Fibroblast of skin of left biceps (primary cell): ENCODE data around the gene MRGPRD.

Experiments
- DNase-seq, 2 experiments: peaks; one replicate each; pipeline ENCODE4 v3.0.0-alpha.2; 2013; ENCODE audit warnings: low read depth in 2 of 2

Gene MRGPRD, protein sequence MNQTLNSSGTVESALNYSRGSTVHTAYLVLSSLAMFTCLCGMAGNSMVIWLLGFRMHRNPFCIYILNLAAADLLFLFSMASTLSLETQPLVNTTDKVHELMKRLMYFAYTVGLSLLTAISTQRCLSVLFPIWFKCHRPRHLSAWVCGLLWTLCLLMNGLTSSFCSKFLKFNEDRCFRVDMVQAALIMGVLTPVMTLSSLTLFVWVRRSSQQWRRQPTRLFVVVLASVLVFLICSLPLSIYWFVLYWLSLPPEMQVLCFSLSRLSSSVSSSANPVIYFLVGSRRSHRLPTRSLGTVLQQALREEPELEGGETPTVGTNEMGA

GRCh38 chr11:68980776-68981065, at the start of gene MRGPRD:
MRGPRD (minus strand) TSS chr11:68980986; CDS start chr11:68980986, 0 bp downstream.
- no peak for DNase-seq

- no peak for DNase-seq
These were observed 49.5 kb upstream of the MRGPRD start for GRCh38 chr11:69030301-69030700.

- no peak for DNase-seq
These were observed 47.1 kb upstream of the MRGPRD start for GRCh38 chr11:69027704-69028372.

DNA sequence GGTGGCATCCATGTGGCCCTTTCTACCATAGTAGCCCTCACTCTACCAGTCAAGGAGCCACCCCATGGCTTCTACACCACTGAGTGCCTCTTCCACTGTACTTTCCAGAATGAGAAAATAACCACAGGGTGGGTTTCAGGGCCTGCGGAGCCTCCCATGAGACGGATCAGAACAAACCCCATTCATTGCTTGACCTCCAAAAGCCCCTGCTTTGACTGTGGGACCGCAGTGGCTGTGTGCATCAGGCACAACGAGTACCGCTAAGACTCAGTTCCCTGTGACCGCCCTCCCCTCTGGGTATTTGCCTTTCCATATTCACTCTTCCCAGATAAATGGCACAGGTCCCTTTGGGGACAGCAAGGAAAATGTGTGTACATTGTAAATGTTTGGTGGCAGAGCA, 43.7 kb upstream of the MRGPRD start:
- no peak for DNase-seq

DNA sequence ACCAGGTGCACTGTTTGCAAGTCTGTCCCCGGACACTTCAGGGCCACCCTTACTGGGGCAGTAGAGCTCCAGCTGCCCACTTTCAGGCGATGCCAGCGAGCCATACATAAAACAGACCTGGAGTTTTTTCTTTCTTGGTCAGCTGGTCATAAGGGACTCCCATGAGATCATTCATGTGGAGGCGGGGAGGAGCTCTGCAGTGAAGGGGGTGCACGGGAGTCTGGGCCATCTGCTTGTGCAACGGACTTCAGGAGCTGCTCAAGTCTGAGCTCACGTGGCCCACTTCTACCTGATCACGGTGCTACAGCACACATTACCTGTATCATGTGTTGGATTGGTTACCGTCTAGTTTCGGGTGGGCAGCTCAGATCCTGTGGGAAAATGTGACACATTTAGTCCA, 41.5 kb upstream of the MRGPRD start:
- no peak for DNase-seq

- no peak for DNase-seq
These were observed 38.1 kb upstream of the MRGPRD start for GRCh38 chr11:69018924-69019323.

DNA sequence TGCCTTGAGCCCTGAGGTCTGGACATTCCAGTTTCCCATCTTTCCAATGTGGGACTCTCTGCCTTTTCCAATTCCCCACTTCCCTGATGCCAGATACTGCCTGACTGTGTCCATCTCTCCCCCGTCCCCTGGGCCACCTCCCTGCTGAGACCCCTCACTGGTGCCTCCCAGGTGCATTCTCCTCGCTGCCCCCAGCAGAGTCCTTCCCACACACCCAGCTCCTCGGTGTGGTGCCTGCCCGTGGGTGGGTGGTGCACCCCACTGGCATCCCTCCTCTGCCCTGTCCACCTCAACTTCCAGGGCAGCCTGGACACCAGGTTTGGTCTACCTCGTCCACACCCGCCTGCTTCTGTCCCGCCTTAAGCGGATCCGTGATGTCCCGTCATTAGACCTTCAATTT, 37.2 kb upstream of the MRGPRD start:
- no peak for DNase-seq

- no peak for DNase-seq
These were observed 34.2 kb upstream of the MRGPRD start for GRCh38 chr11:69014898-69015549.

DNA sequence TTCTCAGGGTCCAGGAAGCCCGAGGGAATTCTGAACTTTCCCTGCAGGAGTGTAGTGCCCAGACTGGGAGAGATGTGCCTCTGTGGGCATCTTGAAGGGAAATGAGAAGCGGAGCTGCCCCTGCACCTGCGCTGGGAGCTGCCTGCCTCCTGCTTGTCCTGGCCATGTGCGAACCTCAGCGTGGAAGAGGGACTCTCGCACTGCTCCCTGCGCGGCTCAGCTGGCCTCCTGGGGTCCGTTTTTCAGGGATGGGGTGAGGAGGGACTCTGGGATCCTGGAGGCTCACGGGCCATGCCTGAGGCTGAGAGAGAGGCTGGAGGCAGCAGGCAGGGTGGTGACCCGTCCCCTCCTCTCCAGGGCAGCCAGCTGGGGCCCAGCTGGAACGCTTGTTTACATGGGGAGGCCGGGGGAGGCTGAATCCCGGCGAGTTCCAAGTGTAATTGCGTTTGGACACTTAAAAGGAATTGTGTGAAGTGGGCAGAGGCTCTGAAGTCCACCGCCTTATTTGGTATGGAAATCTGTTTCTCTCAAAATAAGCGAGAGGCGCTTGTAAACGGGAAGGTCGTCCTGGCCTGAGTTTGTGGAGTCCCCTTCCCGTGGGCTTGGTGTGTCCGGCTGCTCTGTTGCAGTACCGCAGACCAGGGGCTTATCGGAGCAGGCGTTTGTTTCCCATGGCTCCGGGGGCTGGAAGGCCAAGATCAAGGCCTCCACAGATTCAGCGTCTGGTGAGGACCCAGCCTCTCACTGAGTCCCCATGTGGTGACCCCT, 33.5 kb upstream of the MRGPRD start:
- no peak for DNase-seq

DNA sequence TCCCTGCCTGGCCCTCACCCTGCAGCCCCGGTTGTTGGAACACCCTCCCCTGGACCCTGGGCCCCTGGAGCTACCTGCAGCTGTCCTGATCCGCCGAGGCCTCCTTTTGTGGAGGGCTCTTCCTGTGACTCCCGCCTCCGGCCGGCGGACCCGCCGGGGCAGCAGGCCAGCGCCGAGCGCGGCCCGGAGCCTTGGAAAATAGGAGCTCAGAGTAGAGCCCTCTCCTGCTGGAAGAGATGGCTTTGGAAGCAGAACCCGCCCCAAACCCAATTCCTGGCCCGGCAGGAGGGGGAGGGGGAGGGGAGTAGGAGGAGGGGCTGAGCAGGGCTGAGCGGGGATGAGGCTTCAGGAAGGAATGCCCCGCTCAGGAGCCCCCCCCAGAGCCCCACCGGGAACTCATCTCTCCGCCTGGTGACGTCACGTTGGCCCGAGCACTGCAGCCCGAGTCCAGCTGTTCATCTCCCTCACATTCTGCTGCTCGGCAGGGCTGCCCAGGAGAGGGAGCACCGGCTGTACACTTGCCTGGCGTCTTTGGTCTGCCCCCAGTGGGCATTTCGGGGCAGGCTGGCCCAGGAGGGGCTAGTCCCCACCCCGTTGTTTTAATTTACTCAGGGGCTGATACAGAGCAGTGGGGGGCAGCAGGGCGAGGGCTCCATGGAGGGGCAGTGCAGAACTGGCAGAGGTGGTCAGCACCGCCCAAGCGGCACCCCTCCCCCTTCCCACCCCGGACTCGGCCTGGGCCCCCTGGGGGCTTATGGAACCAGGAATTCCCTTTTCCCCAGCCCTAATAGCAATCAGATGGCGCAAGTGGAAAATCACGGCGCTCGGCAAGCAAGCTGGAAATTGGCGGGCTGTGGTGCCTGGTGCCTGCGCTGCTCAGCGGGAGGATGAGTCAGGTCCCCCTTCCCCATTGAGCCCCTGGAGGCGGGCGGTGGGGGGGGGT, 32.5 kb upstream of the MRGPRD start, which contains the start of gene MRGPRF:
Gene MRGPRF, minus strand, starts transcription at position 238 of the 943 bp plus-strand sequence. CDS start 3,345 bp downstream, outside the sequence.
- peak; percentile 81 to 82 for DNase-seq

DNA sequence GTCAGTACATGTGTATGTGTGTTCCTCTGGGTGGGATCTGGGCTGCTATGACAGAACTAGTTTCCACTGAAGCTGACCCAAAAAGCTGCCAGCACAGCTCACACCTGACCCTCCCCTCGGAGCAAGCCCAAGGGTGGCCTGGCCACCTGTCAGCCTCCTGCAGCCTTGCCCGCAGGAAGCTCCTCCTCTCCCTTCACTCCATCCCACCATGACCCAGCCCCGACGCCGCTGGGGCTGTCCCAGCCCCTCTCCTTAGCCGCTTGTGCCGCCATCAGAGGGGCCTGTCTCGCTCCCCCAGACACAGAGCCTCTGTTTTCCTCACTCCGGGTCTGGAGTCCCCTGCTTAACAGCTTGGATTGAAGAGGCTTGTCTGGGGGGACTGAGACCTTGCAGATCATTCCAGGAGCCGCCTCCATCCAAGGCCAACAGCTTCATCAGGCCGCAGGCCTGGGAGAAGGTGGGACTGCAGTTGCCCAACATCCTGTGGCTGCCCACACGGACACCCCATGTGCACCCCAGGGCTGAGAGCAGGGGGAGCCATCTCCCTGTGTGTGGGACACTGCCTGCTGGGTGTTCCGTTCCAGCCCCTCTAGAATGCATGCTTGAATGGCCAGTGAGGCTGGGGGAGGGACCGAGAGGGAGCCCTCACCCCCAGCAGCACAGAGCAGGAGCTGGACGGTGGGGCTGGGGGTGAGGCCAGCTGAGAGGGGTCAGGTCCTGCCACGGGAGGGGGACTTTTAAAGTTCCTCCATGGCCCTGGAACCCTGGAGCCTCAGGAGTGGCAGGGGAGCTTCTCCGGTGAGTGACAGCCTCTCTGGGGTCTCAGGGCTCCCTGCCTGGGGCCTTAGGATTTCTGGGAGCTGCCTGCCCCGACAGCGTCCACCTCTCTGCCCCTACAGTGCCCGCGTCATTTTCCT, 31.6 kb upstream of the MRGPRD start:
- no peak for DNase-seq

- DNase-seq, result no peak
These were observed 30.9 kb upstream of the MRGPRD start for GRCh38 chr11:69011624-69012091.

GRCh38 chr11:69010964-69011623, 30.3 kb upstream of the MRGPRD start:
- DNase-seq, result peak; percentile 51 to 62

DNA sequence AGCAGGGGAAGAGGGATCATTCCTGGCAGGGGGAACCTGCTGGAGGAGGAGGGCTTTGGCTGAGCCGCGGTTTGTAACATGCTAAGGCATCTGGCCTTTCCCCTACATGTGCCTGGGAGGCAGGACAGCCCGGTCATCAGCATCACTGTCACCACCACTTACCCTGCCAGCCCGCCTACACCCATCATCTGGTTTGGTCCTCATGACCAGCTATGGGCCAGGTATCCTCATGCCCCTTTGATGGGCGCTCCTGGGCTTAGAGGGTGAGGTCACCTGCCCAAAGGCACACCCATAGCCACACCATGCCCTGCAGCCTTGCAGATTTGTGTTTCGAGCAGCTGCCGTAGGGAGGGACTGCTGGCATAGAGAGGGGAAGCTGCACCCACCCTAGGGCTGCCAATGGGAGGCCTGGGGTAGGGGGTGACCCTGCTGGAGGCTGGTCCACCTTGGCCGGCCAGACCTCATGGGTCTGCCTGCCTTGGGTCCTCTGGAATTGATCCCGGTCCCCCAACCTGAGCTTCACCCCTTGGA, 29.6 kb upstream of the MRGPRD start:
- no peak for DNase-seq

DNA sequence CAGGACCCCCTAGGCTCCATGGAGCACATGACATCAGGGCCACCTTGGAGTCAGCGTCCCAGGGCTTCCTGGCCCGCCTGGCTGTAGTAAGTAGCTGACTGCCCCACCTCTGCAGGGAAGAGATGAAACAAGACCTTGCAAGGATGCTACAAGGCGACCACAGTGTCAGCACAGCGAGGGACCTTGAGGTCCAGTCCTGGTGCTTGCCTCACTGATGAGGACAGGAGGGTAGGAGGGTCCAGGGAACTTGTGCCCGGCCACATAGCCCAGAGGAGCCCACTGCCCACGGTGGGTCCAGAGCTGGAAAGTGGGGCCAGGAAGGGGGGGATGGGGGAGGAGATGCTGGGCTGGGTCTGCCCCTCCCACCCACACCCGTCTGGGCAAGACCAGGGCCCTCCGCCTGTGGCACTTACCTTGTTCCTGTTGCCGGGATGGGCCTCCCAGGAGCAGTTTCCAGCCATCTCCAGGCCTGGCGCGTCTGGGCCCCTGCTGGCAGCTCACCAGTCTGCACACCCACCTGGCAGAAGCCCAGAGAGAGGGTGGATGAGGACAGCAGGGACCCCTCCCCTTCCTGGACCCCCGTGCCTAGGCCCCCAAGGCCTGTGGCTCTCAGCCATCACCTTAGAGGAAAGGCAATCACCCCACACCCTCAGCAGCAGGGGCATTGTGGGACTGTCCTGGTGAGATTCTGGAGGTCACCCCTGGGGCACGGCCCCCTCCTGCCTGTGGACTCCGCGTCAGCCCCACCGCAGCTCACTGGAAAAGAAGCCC, 28.8 kb upstream of the MRGPRD start:
- no peak for DNase-seq

DNA sequence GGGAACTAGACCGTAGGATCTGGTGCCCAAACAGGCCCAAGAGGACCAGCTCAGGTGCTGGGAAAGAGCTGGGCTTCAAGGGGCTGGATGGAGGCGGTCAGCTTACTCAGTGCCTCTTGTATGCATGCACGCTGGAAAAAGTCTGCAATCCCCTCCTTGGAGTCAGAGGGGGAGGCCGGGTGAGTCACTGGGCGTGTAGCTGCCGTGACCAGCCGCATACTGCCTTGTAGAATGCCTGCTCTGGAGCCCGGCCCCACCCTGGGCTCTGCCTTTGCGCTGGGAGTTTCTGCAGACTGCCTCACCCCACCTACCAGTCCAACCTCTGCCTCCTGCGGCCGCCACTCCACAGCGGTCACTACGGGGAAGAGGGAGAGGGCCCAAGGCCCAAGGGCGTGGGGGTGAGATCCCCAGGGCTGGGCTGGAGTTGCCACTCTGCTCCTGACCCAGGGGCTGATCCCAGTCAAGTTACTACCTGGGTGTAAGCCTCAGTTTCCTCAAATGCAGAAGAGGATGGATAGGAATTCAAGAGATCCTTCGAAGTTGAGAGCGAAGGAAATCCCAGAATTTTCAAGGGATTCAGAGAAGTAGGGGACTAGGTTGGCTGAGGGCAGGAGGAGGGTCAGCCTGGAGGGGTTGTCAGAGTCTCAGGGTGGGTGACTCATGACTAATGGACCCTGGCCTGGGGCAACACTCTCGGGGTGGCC, 28.1 kb upstream of the MRGPRD start:
- DNase-seq, result peak; percentile 74

DNA sequence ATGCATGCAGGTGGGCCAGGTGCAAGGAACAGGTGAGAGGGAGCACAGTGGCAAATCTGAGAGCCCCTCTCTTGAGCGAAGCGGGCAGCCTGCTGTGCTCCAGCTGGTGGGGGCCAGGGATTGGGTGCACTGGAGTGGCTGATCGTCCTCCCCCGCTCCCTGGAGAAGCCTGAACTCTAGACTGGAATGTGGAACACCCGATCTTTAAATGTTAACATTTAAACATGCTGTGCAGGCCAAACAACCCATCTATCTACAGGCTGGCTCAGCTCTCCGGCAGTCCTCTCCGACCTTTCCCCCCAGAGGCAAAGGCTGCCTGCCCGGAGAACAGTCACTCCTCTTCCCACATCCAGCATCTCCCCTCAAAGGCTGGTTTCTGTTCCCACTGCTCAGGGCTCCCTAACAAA, 27.2 kb upstream of the MRGPRD start:
- DNase-seq, result no peak

DNA sequence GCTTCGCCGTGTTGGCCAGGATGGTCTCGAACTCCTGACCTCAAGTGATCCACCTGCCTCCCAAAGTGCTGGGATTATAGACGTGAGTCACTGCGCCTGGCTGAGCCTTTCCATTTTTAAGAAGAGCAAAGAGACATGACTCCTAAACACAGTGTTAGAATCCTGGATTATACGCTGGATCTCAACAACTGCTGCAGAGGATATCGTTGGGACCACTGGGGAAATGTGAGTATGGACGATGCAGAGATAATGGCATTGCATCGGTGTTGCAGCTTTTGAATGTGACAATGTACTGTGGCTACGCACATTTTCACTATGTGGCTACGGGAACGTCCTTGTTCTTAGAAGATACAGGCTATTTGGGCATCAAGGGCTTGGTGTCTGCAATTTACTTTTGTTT, 26.0 kb upstream of the MRGPRD start:
- no peak for DNase-seq
